ENCODE results near the gene OXTR. TPM values are rescaled to one million over a fixed set of nuclear protein-coding genes. Genes with fewer than 3 reads are reported as not detected.

OXTR gene
- total RNA-seq, 1 donor from 2014 or later = 0.55 TPM

GRCh38 chr3:8784676-8785435 is 15.4 kb upstream of the OXTR start:
- Histone ChIP-seq H3K36me3 (no peaks in the 10 kb centered on the region), H3K4me3 (no peak overlapping the region), H3K27ac (no peak overlapping the region), H3K9me3 (no peaks in the 10 kb centered on the region), H3K27me3 (no peaks in the 10 kb centered on the region), H3K4me1 (no peaks in the 10 kb centered on the region)
- ATAC-seq = no peak
- no peak for TF ChIP-seq CTCF (IDR thresholded peaks at IDR 0.05)
- intact Hi-C loops (cut with DNase I) = no loop called here
- no peak for DNase-seq

DNA sequence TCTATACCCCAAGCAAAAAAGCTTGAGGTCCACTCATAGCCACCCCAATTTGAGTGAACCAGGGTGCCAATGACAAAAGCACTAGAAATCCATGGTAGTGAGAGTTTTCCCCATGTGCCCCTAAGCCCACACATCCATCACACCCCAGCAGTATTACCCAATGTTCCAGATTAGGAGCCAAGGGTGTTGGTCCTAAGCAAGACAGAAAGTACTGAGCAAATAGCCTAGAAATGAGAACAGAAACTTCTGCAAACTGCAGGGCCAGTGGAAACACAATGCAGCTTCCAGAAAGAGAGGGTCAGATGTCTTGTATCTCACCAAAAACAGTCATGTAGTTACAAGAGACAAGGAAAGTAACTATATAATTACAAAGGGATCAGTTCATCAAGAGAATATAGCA is 10.9 kb upstream of the OXTR start:
- Histone ChIP-seq H3K9me3 (no peaks in the 10 kb centered on the region), H3K27ac (no peak overlapping the region), H3K27me3 (no peaks in the 10 kb centered on the region), H3K4me1 (no peaks in the 10 kb centered on the region), H3K4me3 (no peak overlapping the region), H3K36me3 (no peaks in the 10 kb centered on the region)
- no peak for TF ChIP-seq CTCF (IDR thresholded peaks at IDR 0.05)
- intact Hi-C loops (cut with DNase I) = no loop called here
- ATAC-seq (no peak), DNase-seq (no peak)

DNA sequence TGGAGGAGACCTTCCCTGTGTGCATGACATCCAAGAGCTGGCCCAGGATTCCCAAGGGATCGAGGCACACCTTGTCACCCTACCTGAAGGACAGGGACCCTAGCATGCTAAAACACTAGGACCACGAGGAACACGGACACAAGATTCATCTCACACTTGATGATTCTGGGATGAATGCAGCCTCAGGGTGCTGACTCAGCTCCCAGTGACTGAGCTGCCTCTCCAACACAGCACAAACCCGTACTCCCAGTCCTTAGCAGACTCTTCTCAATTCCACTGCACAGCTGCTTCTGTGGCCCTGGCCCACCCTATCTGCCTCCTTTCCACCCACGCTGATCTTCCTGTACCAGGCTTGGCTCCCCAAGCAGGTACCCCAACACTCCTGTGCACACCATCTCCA is 9.1 kb upstream of the OXTR start:
- Histone ChIP-seq H3K9me3 (no peaks in the 10 kb centered on the region), H3K4me3 (no peak overlapping the region), H3K27ac (no peak overlapping the region), H3K4me1 (no peaks in the 10 kb centered on the region), H3K36me3 (no peaks in the 10 kb centered on the region), H3K27me3 (no peaks in the 10 kb centered on the region)
- intact Hi-C loops (cut with DNase I) = no loop called here
- TF ChIP-seq CTCF (IDR thresholded peaks at IDR 0.05) = no peak
- DNase-seq (no peak), ATAC-seq (no peak)

DNA sequence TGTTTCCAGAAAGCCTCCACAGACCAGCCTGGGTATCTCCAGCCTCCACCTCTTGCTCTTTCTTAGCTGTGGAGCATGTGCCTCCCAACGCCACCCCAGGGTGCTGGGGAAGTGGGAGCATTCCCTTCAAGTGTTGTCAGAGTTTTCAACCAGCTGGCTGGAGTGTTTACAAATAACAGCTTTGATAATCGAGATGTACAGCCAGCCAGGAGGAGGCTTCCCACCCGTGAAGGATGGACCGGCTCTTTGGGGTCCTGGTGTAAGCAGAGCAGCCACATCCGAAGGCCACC is 8.5 kb upstream of the OXTR start:
- no peaks in the 10 kb centered on the region for H3K36me3 ChIP-seq
- H3K9me3 ChIP-seq = no peaks in the 10 kb centered on the region
- H3K4me1 ChIP-seq = no peaks in the 10 kb centered on the region
- no peak for DNase-seq
- H3K27me3 ChIP-seq = no peaks in the 10 kb centered on the region
- intact Hi-C loops (cut with DNase I) = no loop called here
- H3K4me3 ChIP-seq = no peak overlapping the region
- TF ChIP-seq CTCF (IDR thresholded peaks at IDR 0.05) = no peak
- ATAC-seq = no peak
- H3K27ac ChIP-seq = no peak overlapping the region

DNA sequence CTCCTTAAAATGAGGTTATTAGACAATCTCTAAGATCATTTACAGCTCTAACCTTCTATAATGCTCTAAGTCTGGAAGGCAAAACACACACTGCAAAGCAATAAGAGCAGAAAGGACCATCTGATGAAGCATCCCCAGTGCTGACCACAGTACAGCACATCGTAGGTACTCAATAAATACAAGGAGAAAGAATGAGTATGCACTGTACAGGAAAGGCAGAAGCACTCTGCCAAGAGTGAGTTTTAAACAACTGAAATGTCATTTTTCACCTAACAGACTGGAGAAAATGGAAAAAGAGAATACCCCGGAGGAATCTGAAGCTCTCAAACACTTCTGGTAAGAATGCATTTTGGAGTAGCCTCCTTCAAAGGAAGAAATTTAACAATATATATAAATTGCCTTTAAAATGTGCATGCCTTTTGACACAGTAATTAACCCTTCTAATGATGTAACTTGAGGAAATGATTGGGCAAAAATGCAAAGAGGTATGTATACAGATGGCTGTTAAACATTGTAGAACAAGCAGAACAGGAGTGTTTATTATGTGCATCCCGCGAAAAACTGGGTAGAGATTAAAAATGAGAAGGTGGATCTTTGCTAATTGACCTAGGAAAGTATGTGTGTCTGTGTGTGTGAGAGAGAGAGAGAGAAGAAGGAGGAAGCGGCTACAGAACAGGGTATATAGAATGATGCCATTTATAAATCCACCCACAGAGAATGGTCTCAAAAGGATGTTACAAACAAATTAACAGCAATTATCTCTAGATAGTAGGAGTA is 8.0 kb upstream of the OXTR start:
- H3K4me1 ChIP-seq = no peaks in the 10 kb centered on the region
- no peak for TF ChIP-seq CTCF (IDR thresholded peaks at IDR 0.05)
- no peaks in the 10 kb centered on the region for H3K9me3 ChIP-seq
- no peaks in the 10 kb centered on the region for H3K27me3 ChIP-seq
- H3K36me3 ChIP-seq = no peaks in the 10 kb centered on the region
- no peak overlapping the region for H3K27ac ChIP-seq
- no peak overlapping the region for H3K4me3 ChIP-seq
- intact Hi-C loops (cut with DNase I) = no loop called here
- ATAC-seq (no peak), DNase-seq (no peak)
